ENCODE data around the gene ZSWIM1.

The ZSWIM1 gene

GRCh38 chr20:45852326-45852725, 28.7 kb upstream of the ZSWIM1 start:
- TF ChIP-seq ARNTL (CRISPR knock-in tag; IDR thresholded peaks at IDR 0.05; ENCODE audit: borderline replicate concordance, low read depth) (no peak), CSRNP3 (CRISPR knock-in tag; IDR thresholded peaks at IDR 0.05) (no peak), TSHZ2 (CRISPR knock-in tag; IDR thresholded peaks at IDR 0.05) (no peak), ZFP3 (CRISPR knock-in tag; IDR thresholded peaks at IDR 0.05) (no peak), BACH2 (CRISPR knock-in tag; IDR thresholded peaks at IDR 0.05; ENCODE audit: borderline replicate concordance) (no peak), ZFP30 (CRISPR knock-in tag; IDR thresholded peaks at IDR 0.05) (no peak), PATZ1 (CRISPR knock-in tag; IDR thresholded peaks at IDR 0.05; ENCODE audit: borderline replicate concordance) (no peak), TOX (CRISPR knock-in tag; IDR thresholded peaks at IDR 0.05; ENCODE audit: borderline replicate concordance) (no peak), OSR1 (CRISPR knock-in tag; IDR thresholded peaks at IDR 0.05) (no peak), PPARA (CRISPR knock-in tag; IDR thresholded peaks at IDR 0.05; ENCODE audit: borderline replicate concordance) (no peak), ZNF8 (CRISPR knock-in tag; IDR thresholded peaks at IDR 0.05) (no peak), ESRRG (CRISPR knock-in tag; IDR thresholded peaks at IDR 0.05) (no peak), ZC3H10 (CRISPR knock-in tag; IDR thresholded peaks at IDR 0.05) (no peak), CSDC2 (CRISPR knock-in tag; IDR thresholded peaks at IDR 0.05) (no peak), CREB5 (CRISPR knock-in tag; IDR thresholded peaks at IDR 0.05; ENCODE audit: low read depth) (no peak), TCF4 (CRISPR knock-in tag; IDR thresholded peaks at IDR 0.05; ENCODE audit: borderline replicate concordance) (no peak), RARB (CRISPR knock-in tag; IDR thresholded peaks at IDR 0.05) (no peak), GLIS3 (CRISPR knock-in tag; IDR thresholded peaks at IDR 0.05) (no peak), POU6F1 (CRISPR knock-in tag; IDR thresholded peaks at IDR 0.05; ENCODE audit: borderline replicate concordance, low read depth) (no peak)
- ATAC-seq = no peak

GRCh38 chr20:45853484-45853883, 27.5 kb upstream of the ZSWIM1 start:
- no peak for TF ChIP-seq PPARA (CRISPR knock-in tag; IDR thresholded peaks at IDR 0.05; ENCODE audit: borderline replicate concordance)
- TF ChIP-seq CREB5 (CRISPR knock-in tag; IDR thresholded peaks at IDR 0.05; ENCODE audit: low read depth) = no peak
- ATAC-seq = no peak
